BLaER1 treated with 17β-estradiol and CSF1 and Interleukin-3, amounts not matched to agents 10 nM and 100 nM (cell line): ENCODE results near the gene RHCE.
A peak's percentile ranks its signal among the peaks of the same experiment; 100 is the strongest.
"Not testable (repeated sequence)": the region's sequence is repeated elsewhere in the genome, so short reads cannot be mapped to it uniquely, and the experiment has no call there.

Experiments used
- H3K27ac ChIP-seq, 11 experiments: shearing (Covaris generic); formaldehyde crosslinking; 2 replicates each; pipeline ENCODE4 v1.8.1; 2022
- H3K27me3 ChIP-seq, 11 experiments: shearing (Covaris generic); formaldehyde crosslinking; 2 replicates each; pipeline ENCODE4 v1.8.1; 2022
- H3K36me3 ChIP-seq, 11 experiments: shearing (Covaris generic); formaldehyde crosslinking; 2 replicates each; pipeline ENCODE4 v1.8.1; 2022
- H3K4me1 ChIP-seq, 10 experiments: shearing (Covaris generic); formaldehyde crosslinking; 2 replicates each; pipeline ENCODE4 v1.8.1; 2022
- H3K4me2 ChIP-seq, 11 experiments: shearing (Covaris generic); formaldehyde crosslinking; 2 replicates each; pipeline ENCODE4 v1.8.1; 2022
- H3K4me3 ChIP-seq, 10 experiments: shearing (Covaris generic); formaldehyde crosslinking; 2 replicates each; pipeline ENCODE4 v1.8.1; 2022
- H3K9ac ChIP-seq, 11 experiments: shearing (Covaris generic); formaldehyde crosslinking; 2 replicates each; pipeline ENCODE4 v1.8.1; 2022
- H3K9me3 ChIP-seq, 11 experiments: shearing (Covaris generic); formaldehyde crosslinking; replicated peaks in 1 of 11; 2 replicates each; pipeline ENCODE4 v1.8.1; 2022
- H4K20me1 ChIP-seq, 11 experiments: shearing (Covaris generic); formaldehyde crosslinking; 2 replicates each; pipeline ENCODE4 v1.8.1; 2022
- Cebpa-rat ChIP-seq, 11 experiments: shearing (Covaris generic); IDR thresholded peaks; 2 replicates each; pipeline ENCODE4 v1.8.1; 2022

The RHCE gene

DNA sequence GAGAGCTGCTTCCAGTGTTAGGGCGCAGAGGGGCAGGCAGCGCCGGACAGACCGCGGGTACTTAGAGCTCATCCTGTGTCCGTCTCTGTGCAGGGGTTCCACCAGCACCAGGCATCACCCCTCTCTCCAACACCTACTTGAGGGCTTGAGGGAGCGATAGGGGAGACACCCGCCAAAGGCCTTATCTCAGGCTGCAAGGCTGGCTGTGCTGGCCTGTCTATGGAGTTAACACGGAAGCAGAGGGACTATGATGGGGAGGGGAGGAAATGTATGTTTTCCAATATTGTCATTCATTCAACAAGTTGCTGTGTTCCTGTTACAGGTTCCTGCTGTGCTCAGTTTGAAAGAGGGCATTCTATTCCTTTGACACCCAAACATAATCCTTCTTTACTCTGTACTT is at the start of gene RHCE:
RHCE (minus strand) TSS at position 111 of the 400 bp plus-strand sequence; CDS start at position 72, 39 bp downstream.
- not testable (repeated sequence) for H4K20me1 ChIP-seq, H3K36me3 ChIP-seq, H3K4me1 ChIP-seq, H3K9ac ChIP-seq, H3K27ac ChIP-seq, H3K9me3 ChIP-seq, H3K4me3 ChIP-seq, H3K27me3 ChIP-seq, H3K4me2 ChIP-seq

DNA sequence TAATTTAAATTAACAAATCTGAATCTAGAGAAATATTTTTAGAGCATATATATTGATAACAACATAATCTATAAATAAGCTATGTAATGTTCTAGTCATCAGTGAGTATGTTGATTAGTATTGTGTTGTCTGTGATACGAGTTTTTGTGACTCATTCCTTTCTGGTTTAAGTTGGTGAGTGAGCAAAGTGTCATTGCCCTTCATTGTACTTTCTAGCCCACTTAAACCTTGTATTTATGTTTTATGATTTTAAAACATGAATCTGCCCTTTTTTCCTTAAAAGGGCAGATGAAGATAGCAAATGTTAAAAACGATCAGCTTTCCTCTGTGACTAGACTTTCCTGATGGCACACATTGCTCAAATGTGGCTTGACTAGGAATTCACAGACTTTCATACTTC is 48.6 kb upstream of the RHCE start:
- Histone ChIP-seq H3K9ac (no peak overlapping the region), H3K4me2 (no peak overlapping the region), H3K36me3 (peaks cover 19 to 87% (median 64%) of the 10 kb centered on the region in 11 experiments), H3K4me1 (peaks cover 0 to 15% (median 8%) of the 10 kb centered on the region in 10 experiments; a peak in 8 of 20 replicates), H4K20me1 (peaks cover 0 to 57% (median 19%) of the 10 kb centered on the region in 11 experiments; a peak in 14 of 22 replicates), H3K4me3 (no peak overlapping the region), H3K27ac (no peak overlapping the region), H3K27me3 (no peaks in the 10 kb centered on the region), H3K9me3 (0 out of 22 replicates have a peak, but pooled peaks cover 0 to 10% (median 0%) of the 10 kb centered on the region in 11 experiments)
- no peak for TF ChIP-seq Cebpa-rat (IDR thresholded peaks at IDR 0.05)

DNA sequence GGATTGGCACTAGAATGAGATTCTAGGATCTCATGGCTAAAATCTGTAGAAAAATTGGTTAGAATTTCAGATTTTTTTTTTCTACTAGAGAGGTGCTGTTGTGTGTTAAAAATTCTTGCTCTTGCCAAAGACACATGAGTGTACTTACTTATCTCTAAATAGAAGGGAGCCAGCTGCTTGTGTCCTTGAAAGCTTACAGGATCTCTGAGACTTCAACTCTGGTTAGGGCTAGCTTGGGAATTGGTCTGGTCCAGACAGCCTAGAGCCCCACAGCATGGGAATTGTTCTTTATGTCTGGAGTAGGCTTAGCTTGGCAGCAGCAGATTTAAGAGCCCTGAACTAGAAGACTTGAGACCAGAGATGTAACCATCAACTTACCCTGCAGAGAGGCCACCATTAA is 47.4 kb upstream of the RHCE start:
- H3K4me2 ChIP-seq, result no peak overlapping the region
- no peak overlapping the region for H3K27ac ChIP-seq
- H3K9me3 ChIP-seq, result 0 out of 22 replicates have a peak, but pooled peaks cover 0 to 10% (median 0%) of the 10 kb centered on the region in 11 experiments
- no peak overlapping the region for H3K9ac ChIP-seq
- H3K36me3 ChIP-seq, result peaks cover 17 to 88% (median 65%) of the 10 kb centered on the region in 11 experiments
- H3K27me3 ChIP-seq, result no peaks in the 10 kb centered on the region
- H3K4me1 ChIP-seq, result peaks cover 0 to 7% (median under 1%) of the 10 kb centered on the region in 10 experiments; a peak in 3 of 20 replicates
- no peak for TF ChIP-seq Cebpa-rat (IDR thresholded peaks at IDR 0.05)
- no peak overlapping the region for H3K4me3 ChIP-seq
- H4K20me1 ChIP-seq, result peaks cover 0 to 47% (median 13%) of the 10 kb centered on the region in 11 experiments; a peak in 11 of 22 replicates

DNA sequence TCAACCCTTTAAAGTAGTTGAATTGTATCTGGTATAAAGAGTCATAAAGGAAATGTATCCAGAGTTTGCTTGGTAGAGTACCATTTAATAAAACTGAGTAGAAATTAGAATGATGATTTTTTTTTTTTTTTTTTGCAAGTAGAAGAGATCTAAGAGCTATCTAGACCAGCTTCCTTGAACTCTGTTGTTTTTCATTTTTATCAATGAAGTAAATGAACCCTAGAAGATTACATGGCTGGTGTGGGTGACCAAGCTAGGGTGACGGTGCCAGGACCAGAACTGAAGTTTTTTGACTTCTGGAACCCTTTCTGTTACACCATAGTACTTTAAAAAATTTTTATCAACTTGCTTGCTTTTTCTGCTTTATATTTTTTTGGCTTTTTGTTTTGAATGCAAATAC is 47.0 kb upstream of the RHCE start:
- Histone ChIP-seq H3K36me3 (peaks cover 21 to 92% (median 69%) of the 10 kb centered on the region in 11 experiments), H3K4me1 (peaks cover 0 to 5% (median 0%) of the 10 kb centered on the region in 10 experiments; a peak in 1 of 20 replicates), H3K27ac (no peak overlapping the region), H3K27me3 (no peaks in the 10 kb centered on the region), H4K20me1 (peaks cover 0 to 47% (median 12%) of the 10 kb centered on the region in 11 experiments; a peak in 13 of 22 replicates), H3K9me3 (0 out of 22 replicates have a peak, but pooled peaks cover 0 to 10% (median 0%) of the 10 kb centered on the region in 11 experiments), H3K4me2 (no peak overlapping the region), H3K4me3 (no peak overlapping the region), H3K9ac (no peak overlapping the region)
- no peak for TF ChIP-seq Cebpa-rat (IDR thresholded peaks at IDR 0.05)

- TF ChIP-seq Cebpa-rat (IDR thresholded peaks at IDR 0.05), result no peak
- Histone ChIP-seq H3K36me3 (peaks cover 21 to 96% (median 73%) of the 10 kb centered on the region in 11 experiments), H3K9me3 (0 out of 22 replicates have a peak, but pooled peaks cover 0 to 10% (median 0%) of the 10 kb centered on the region in 11 experiments), H4K20me1 (peaks cover 0 to 49% (median 15%) of the 10 kb centered on the region in 11 experiments; a peak in 15 of 22 replicates), H3K4me3 (no peak overlapping the region), H3K27ac (no peak overlapping the region), H3K4me1 (peaks cover 0 to 6% (median 0%) of the 10 kb centered on the region in 10 experiments; a peak in 2 of 20 replicates), H3K4me2 (0 out of 22 replicates have a peak overlapping the region, but pooled peaks of 1 of the 11 experiments have one; percentile 9), H3K9ac (no peak overlapping the region), H3K27me3 (no peaks in the 10 kb centered on the region)
Observed at GRCh38 chr1:25467193-25467592, 46.6 kb upstream of the RHCE start.

DNA sequence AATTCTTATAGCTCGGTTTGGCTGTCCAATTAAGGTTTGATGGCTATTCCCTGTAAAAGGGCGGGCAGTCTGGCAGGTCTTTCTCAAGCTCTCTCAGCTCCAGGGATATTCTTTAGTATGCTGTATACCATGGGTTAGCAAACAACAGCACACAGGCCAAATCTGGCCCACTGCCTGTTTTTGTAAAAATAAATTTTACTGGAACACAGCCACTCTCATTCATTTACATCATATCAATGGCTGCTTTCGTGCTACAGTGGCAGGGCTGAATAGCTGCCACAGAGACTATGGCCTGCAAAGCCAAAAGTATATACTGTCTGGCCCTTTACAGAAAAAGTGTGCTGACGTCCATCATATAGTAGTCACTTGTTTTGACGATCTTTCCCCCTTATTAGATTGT is 42.1 kb upstream of the RHCE start:
- Histone ChIP-seq H4K20me1 (peaks cover 0 to 30% (median 12%) of the 10 kb centered on the region in 11 experiments; a peak in 13 of 22 replicates), H3K36me3 (peaks cover 38 to 96% (median 80%) of the 10 kb centered on the region in 11 experiments), H3K27ac (no peak overlapping the region), H3K4me2 (no peak overlapping the region), H3K9ac (no peak overlapping the region), H3K27me3 (no peaks in the 10 kb centered on the region), H3K4me1 (peaks cover 0 to 21% (median 5%) of the 10 kb centered on the region in 10 experiments; a peak in 8 of 20 replicates), H3K4me3 (no peak overlapping the region), H3K9me3 (peaks cover 0 to 15% (median 3%) of the 10 kb centered on the region in 11 experiments; a peak in 7 of 22 replicates)
- no peak for TF ChIP-seq Cebpa-rat (IDR thresholded peaks at IDR 0.05)

DNA sequence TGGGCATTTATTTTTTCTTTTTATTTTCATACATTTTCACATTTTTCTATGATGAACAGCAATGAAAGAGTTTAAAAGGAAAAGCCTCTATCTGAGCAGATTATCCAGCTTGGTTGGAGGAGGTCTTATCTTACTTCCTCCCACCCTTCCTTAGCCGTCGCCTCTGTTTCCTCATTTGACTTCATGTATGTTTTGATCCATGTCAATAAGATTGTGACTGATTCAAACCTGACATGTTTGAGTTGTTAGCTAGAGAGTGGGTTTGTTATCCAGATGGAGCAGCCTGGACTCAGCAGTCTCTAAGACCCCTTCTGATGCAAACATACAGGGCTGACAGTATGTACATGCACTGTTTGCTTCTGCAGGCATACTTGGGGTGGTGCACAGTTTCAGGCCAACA is 41.2 kb upstream of the RHCE start:
- Histone ChIP-seq H3K4me1 (peaks cover 0 to 21% (median 2%) of the 10 kb centered on the region in 10 experiments; a peak in 8 of 20 replicates), H3K9ac (no peak overlapping the region), H3K4me2 (no peak overlapping the region), H3K27me3 (no peaks in the 10 kb centered on the region), H3K36me3 (peaks cover 46 to 97% (median 82%) of the 10 kb centered on the region in 11 experiments), H3K9me3 (peaks cover 0 to 15% (median 3%) of the 10 kb centered on the region in 11 experiments; a peak in 7 of 22 replicates), H3K4me3 (no peak overlapping the region), H4K20me1 (peaks cover 0 to 27% (median 11%) of the 10 kb centered on the region in 11 experiments; a peak in 12 of 22 replicates), H3K27ac (no peak overlapping the region)
- TF ChIP-seq Cebpa-rat (IDR thresholded peaks at IDR 0.05), result no peak

GRCh38 chr1:25460816-25461215 is 40.2 kb upstream of the RHCE start:
- not testable (repeated sequence) for H3K27me3 ChIP-seq
- peaks cover 56 to 97% (median 87%) of the 10 kb centered on the region in 11 experiments for H3K36me3 ChIP-seq

GRCh38 chr1:25460020-25460419 is 39.4 kb upstream of the RHCE start:
- no peak for TF ChIP-seq Cebpa-rat (IDR thresholded peaks at IDR 0.05)
- H3K4me3 ChIP-seq, result no peak overlapping the region
- H3K9ac ChIP-seq, result no peak overlapping the region
- H4K20me1 ChIP-seq, result peaks cover 0 to 27% (median 11%) of the 10 kb centered on the region in 11 experiments; a peak in 11 of 22 replicates
- H3K4me2 ChIP-seq, result no peak overlapping the region
- no peaks in the 10 kb centered on the region for H3K27me3 ChIP-seq
- H3K36me3 ChIP-seq, result peaks cover 53 to 97% (median 85%) of the 10 kb centered on the region in 11 experiments
- peaks cover 0 to 21% (median 2%) of the 10 kb centered on the region in 10 experiments; a peak in 7 of 20 replicates for H3K4me1 ChIP-seq
- H3K27ac ChIP-seq, result no peak overlapping the region
- peaks cover 0 to 11% (median 3%) of the 10 kb centered on the region in 11 experiments; a peak in 7 of 22 replicates for H3K9me3 ChIP-seq

More at GRCh38 chr1:25460816-25461215, 40.2 kb upstream of the RHCE start:
- not testable (repeated sequence) for H3K4me3 ChIP-seq, H3K27ac ChIP-seq, H3K4me2 ChIP-seq, H3K9ac ChIP-seq
- H4K20me1 ChIP-seq, result peaks cover 0 to 27% (median 11%) of the 10 kb centered on the region in 11 experiments; a peak in 12 of 22 replicates
- H3K9me3 ChIP-seq, result peaks cover 0 to 15% (median 3%) of the 10 kb centered on the region in 11 experiments; a peak in 7 of 22 replicates
- peaks cover 0 to 21% (median 2%) of the 10 kb centered on the region in 10 experiments; a peak in 7 of 20 replicates for H3K4me1 ChIP-seq
